RWPE1 (cell line): ENCODE data around the gene FTSJ1.

Source experiments
- CTCF ChIA-PET: fragments of 350-600 bp; sonication (Branson Sonifier 250); formaldehyde crosslinking; extraction: SDS; loops from one replicate; lab custom pipeline; 2021; lab: Yijun Ruan, JAX
- POLR2A ChIA-PET: fragments of 400-600 bp; formaldehyde crosslinking; extraction: SDS; loops from one replicate; lab custom pipeline; 2020; ENCODE audit warnings: antibody characterized with exemption; ENCODE audit not compliant: low non-redundant PET; lab: Yijun Ruan, JAX
- DNase-seq: peaks from one replicate; pipeline ENCODE4 v3.0.0; 2012; ENCODE audit warnings: low spot score
- H3K27ac ChIP-seq: fragments of 450-650 bp; 2 replicates; pipeline ENCODE4 v1.5.1; 2017
- TF ChIP-seq, protein P1 (sequence below): fragments of 450-650 bp; conservative IDR thresholded peaks from 2 replicates; pipeline ENCODE4 v1.5.1; 2017; ENCODE audit warnings: low read depth, mild to moderate bottlenecking

The FTSJ1 gene

DNA sequence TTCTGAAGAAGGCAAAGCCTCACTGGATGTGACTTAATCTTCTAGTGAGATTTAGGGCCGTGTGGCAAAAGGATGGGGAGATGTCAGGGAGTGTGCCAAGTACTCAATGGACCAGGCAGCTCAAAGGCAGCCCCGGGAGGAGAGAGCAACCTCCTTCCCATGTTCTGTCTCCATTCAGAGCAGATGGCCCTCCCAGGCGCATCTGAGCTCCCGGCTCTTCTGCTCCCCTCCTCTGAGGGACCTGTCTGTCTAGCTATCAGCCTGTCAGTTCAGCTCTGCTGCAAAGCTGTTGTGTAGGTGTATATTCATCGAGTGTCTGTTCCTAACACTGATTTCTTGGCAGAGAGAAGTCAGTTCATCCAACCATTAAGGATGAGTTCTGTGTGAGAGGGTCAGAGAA, 21.9 kb downstream of the FTSJ1 start:
- TF ChIP-seq, protein P1, sequence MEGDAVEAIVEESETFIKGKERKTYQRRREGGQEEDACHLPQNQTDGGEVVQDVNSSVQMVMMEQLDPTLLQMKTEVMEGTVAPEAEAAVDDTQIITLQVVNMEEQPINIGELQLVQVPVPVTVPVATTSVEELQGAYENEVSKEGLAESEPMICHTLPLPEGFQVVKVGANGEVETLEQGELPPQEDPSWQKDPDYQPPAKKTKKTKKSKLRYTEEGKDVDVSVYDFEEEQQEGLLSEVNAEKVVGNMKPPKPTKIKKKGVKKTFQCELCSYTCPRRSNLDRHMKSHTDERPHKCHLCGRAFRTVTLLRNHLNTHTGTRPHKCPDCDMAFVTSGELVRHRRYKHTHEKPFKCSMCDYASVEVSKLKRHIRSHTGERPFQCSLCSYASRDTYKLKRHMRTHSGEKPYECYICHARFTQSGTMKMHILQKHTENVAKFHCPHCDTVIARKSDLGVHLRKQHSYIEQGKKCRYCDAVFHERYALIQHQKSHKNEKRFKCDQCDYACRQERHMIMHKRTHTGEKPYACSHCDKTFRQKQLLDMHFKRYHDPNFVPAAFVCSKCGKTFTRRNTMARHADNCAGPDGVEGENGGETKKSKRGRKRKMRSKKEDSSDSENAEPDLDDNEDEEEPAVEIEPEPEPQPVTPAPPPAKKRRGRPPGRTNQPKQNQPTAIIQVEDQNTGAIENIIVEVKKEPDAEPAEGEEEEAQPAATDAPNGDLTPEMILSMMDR = no peak
- POLR2A ChIA-PET = no interaction called here
- CTCF ChIA-PET = no interaction called here
- peak overlapping the region; percentile 66 for H3K27ac ChIP-seq
- DNase-seq = no peak

DNA sequence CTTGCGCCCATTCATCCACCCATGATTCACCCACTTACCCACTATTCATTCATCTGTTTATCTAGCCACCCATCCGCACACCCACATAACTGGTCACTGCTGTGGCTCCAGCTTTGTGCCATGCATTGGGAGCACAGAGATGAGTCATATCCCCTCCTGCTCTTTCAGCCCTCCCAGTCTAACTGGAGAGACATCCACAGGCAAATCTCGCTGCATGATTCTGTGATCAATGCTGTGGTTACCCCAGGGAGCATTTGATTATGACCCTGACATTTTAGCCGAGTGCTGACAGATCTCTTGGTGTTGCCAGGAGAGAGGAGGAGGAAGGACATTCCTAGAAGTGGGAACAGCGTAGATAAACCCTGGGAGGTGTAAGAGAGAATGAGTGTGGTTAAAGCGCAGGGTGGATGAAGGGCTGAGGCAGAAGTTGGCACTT, 22.4 kb downstream of the FTSJ1 start:
- peak overlapping the region; percentile 66 for H3K27ac ChIP-seq
- DNase-seq = no peak
- TF ChIP-seq, protein P1 = no peak
- ChIA-PET CTCF (interaction anchor here (0.6 kb wide), 1 partner anchor 24 kb away, joined by 5 read pairs; no protein-coding TSS in a partner anchor), POLR2A (no interaction called here)

DNA sequence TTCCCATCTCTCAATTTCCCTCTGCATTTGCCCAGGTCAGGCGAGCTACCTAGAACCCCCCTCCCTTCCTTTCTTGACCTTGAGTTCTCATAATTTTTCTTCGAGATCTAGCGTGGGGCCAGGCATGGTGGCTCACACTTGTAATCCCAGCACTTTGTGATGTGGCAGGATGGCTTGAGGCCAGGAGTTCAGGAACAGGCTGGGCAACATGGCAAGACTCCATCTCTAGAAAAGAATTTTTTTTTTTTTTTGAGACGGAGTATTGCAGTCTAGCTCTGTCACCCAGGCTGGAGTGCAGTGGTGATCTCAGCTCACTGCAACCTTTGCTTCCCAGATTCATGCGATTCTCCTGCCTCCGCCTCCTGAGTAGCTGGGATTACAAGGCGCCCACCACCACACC, 28.3 kb downstream of the FTSJ1 start:
- ChIA-PET POLR2A (no interaction called here), CTCF (interaction anchor here (0.6 kb wide), 1 partner anchor 40 kb away, joined by 3 read pairs; no protein-coding TSS in a partner anchor)
- H3K27ac ChIP-seq = no peak overlapping the region
- TF ChIP-seq, protein P1 = no peak
- no peak for DNase-seq

DNA sequence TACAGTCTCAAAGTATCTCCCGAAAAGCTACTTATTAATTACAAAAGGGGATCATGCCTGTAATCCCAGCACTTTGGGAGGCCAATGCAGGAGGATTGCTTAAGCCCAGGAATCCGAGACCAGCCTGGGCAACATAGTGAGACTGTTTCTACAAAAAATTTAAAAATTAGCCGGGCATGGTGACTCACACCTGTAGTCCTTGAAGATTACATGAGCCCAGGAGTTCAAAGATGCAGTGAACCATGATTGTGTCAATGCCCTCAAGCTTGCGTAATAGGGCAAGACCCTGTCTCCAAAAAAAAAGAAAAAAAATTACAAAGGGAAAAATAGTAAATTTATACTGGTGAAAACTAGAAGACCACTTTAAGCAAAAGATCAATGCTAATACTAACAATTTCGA, 29.5 kb downstream of the FTSJ1 start:
- ChIA-PET POLR2A (no interaction called here), CTCF (no interaction called here)
- TF ChIP-seq, protein P1 = no peak
- no peak overlapping the region for H3K27ac ChIP-seq
- no peak for DNase-seq

DNA sequence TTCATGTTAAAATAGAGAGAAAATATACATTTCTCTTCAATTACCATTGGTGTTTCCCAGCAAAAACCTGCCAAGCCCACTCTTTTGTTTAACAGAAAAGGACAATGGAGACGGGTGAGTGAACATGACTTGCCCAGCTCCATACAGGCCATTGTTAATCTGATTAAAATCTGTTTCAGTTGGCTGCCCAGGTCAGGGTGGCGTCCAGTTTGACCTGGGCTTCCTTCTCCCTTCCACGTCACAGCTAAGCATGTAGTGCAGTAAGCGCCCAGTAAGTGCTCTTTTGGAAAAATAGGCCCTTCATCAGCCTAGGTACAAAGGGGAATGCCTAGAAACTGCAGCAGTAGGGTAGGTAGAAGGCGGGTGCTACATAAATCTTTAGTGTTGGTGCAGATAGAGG, 31.2 kb downstream of the FTSJ1 start:
- no peak overlapping the region; the same call in 1 of the 2 replicates for H3K27ac ChIP-seq
- no peak for DNase-seq
- TF ChIP-seq, protein P1 = no peak
- CTCF ChIA-PET = interaction anchor here (0.6 to 0.8 kb wide), 2 partner anchors 14 to 45 kb away, joined by 3 to 4 read pairs; no protein-coding TSS in a partner anchor
- POLR2A ChIA-PET = no interaction called here

DNA sequence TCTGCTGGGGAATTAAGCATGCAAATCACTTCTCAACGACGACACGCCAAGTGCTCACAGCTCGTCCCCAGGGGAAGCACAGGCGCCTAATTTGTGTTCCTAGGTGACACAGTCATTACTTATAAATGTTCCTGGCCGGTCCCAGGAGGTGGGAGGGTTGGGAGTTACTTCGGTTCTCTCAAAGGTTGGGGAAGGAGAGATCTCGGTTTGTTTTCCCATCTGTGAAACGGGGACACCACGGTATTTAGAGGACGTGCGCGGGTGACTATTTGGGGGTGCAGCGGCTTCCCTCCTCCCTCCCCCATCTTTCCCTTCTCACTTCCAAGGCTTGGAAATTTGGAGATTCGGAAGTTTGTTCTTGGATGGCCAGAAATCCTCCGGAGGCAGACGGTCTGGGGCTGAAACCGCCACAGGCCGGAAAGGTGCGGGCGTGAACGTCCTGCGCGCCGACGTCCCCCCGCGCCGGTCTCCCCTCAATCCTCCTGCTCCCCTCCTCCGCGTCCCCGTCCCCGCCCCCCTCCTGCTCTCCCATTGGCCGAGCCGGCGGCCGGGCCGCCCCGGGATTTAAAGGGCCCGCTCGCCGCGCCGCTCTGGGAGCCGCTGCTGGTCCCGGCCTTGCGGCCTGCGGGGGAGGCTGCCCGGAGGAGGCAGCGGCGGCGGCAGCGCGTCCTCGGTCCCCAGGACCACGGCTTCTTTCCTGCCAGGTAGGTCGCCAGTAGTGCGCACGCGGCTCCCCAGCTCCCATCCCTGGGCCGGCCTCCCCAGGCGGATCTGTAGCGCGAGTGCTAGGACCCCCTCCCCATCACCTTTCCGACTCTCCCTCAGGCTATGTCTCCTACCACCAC, 32.6 kb downstream of the FTSJ1 start, which contains the start of gene PORCN:
TSS of gene PORCN (plus strand) at position 593 of the 845 bp plus-strand sequence. CDS start 829 bp downstream, outside the sequence.
- POLR2A ChIA-PET = no interaction called here
- CTCF ChIA-PET = no interaction called here
- TF ChIP-seq, protein P1 = no peak
- H3K27ac ChIP-seq = peak within 1 kb of the TSS; percentile 80
- peak; percentile 77 for DNase-seq
